HG03039 (cell line): Measurements from ENCODE around the gene NOMO2.
"Not testable (repeated sequence)": the region's sequence is repeated elsewhere in the genome, so short reads cannot be mapped to it uniquely, and the experiment has no call there.

Experiments
- ATAC-seq: cut with Tn5 transposase; IDR thresholded peaks from one replicate; pipeline ENCODE4 v1.9.1; 2021; ENCODE audit warnings: mild to moderate bottlenecking, moderate library complexity; ENCODE audit not compliant: unreplicated experiment

NOMO2 gene

GRCh38 chr16:18561727-18562314 lies at the start of gene NOMO2:
TSS of gene NOMO2 (minus strand) at chr16:18562097. CDS start at chr16:18562040, 57 bp downstream.
- ATAC-seq: peak; percentile 93

DNA sequence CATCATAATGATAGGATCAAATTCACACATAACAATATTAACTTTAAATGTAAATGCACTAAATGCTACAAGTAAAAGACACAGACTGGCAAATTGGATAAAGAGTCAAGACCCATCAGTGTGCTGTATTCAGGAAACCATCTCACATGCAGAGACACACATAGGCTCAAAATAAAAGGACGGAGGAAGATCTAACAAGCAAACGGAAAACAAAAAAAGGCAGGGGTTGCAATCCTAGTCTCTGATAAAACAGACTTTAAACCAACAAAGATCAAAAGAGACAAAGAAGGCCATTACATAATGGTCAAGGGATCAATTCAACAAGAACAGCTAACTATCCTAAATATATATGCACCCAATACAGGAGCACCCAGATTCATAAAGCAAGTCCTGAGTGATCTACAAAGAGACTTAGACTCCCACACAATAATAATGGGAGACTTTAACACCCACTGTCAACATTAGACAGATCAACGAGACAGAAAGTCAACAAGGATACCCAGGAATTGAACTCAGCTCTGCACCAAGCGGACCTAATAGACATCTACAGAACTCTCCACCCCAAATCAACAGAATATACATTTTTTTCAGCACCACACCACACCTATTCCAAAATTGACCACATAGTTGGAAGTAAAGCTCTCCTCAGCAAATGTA lies 48.4 kb upstream of the NOMO2 start:
- not testable (repeated sequence) for ATAC-seq

DNA sequence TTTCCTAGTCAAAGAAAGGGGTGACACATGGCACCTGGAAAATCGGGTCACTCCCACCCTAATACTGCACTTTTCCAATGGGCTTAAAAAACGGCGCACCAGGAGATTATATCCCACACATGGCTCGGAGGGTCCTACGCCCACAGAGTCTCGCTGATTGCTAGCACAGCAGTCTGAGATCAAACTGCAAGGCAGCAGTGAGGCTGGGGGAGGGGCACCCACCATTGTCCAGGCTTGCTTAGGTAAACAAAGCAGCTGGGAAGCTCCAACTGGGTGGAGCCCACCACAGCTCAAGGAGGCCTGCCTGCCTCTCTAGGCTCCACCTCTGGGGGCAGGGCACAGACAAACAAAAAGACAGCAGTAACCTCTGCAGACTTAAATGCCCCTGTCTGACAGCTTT lies 46.4 kb upstream of the NOMO2 start:
- not testable (repeated sequence) for ATAC-seq

GRCh38 chr16:18603572-18604246 lies 41.8 kb upstream of the NOMO2 start:
- not testable (repeated sequence) for ATAC-seq

DNA sequence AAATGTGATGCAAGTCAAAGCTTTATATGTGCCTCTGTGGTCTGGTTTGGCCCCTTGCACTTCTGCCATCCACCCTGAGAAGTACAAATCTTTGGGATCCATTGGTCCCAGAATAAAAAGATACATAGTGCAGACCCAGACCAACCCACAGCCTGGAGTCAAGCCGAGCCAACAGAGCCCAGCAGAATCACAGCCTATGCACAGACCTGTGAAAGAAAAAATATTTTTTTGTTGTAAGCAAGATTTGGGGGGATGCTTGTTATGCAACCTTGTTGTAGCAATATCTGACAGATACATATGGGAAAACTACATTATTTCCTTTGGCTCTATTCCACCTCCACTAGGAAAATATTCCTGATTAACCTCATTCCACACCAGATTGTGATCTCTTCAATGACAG lies 36.7 kb upstream of the NOMO2 start:
- not testable (repeated sequence) for ATAC-seq

DNA sequence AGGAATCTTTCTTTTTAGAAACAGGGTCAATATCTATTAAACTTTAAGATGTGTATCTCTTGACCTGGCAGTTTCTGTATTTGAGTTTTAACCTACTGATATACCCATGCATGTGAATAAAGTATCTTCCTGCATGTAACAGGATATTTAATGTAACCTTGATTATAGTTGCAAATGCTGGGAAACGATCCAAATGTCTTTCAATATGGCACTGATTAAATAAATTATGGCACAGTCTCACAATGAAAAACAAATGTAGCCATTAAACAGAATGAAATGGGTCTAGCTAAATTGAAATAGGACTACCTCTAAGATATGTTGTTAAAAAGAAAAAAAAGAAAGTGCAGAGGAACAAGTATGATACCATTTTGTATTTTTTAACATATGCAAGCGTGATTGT lies 35.8 kb upstream of the NOMO2 start:
- ATAC-seq: not testable (repeated sequence)

GRCh38 chr16:18597319-18597718 lies 35.4 kb upstream of the NOMO2 start:
- not testable (repeated sequence) for ATAC-seq

GRCh38 chr16:18595796-18596195 lies 33.9 kb upstream of the NOMO2 start:
- not testable (repeated sequence) for ATAC-seq

DNA sequence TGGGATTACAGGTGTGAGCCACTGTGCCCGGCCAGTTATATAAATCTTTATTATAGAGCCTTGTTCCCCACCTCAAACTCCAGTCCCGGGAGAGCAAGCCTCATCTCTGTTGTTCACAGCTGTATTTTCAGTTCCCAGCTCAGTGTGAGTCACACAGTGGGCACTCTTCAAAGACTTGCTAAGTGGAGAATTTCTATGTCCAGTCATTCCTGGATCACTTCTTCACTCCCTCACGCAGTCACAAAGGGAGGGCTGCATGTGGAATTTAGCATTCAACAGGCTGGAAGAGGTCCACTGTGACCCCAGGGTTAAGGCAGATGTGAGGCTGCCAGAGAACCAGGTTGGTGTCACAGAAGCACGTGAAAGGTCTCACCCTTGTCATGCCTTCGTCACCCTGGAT lies 33.0 kb upstream of the NOMO2 start:
- not testable (repeated sequence) for ATAC-seq

- ATAC-seq: not testable (repeated sequence)
These were observed 32.0 kb upstream of the NOMO2 start for GRCh38 chr16:18593904-18594303.

- ATAC-seq: not testable (repeated sequence)
These were observed 31.1 kb upstream of the NOMO2 start for GRCh38 chr16:18592982-18593381.

DNA sequence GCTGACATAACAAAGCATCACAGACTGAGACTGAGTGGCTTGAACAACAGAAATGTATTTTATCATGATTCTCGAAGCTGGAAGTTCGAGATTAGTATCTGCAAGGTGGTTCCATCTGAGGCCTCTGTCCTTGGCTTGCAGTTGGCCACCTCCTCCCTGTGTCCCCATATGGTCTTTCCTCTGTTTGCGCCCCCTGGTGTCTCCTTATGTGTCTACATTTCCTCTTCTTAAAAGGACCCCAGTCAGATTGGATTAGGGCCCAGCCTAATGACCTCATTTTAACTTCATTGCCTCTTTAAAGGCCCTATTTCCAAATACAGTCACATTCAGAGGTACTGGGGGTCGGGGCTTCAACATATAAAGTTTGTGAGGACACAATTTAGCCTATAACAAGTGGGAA lies 30.0 kb upstream of the NOMO2 start:
- not testable (repeated sequence) for ATAC-seq

DNA sequence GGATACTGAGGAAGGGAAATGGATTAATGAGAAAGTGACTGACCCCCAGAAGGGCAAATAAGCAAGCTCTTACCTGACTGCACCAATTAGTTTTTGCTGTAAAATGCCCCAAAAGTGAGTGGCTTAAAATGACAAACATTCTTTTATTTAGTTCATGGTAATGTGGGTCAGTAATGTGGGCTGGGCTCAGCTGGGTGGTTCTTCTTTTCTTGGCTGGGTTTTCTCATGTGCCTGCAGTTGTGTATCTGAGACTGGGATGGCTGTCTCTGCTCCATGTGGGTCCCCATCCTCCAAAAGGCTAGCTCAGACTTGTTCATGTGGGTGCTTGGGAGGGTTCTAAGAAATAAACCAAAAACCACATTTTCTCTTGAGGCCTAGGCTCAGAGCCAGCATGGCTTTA lies 29.5 kb upstream of the NOMO2 start:
- not testable (repeated sequence) for ATAC-seq

DNA sequence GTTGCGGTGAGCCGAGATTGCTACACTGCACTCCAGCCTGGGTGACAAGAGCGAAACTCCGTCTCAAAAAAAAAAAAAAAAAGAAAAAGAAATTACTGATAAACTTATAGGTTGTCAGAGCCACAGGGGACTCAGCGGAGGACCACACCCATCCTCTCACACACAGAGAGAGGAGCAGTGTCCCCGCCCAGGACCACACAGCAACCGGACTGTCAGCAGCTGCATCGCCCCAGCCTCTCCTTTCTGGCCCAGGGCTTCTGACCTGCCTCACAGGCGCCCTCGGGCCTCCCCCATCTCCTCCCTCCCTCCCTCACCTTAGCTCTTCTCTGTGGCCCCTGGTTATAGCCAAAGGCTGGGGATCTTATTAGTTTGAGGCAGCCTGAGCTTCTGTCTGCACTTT lies 27.9 kb upstream of the NOMO2 start:
- ATAC-seq: not testable (repeated sequence)

DNA sequence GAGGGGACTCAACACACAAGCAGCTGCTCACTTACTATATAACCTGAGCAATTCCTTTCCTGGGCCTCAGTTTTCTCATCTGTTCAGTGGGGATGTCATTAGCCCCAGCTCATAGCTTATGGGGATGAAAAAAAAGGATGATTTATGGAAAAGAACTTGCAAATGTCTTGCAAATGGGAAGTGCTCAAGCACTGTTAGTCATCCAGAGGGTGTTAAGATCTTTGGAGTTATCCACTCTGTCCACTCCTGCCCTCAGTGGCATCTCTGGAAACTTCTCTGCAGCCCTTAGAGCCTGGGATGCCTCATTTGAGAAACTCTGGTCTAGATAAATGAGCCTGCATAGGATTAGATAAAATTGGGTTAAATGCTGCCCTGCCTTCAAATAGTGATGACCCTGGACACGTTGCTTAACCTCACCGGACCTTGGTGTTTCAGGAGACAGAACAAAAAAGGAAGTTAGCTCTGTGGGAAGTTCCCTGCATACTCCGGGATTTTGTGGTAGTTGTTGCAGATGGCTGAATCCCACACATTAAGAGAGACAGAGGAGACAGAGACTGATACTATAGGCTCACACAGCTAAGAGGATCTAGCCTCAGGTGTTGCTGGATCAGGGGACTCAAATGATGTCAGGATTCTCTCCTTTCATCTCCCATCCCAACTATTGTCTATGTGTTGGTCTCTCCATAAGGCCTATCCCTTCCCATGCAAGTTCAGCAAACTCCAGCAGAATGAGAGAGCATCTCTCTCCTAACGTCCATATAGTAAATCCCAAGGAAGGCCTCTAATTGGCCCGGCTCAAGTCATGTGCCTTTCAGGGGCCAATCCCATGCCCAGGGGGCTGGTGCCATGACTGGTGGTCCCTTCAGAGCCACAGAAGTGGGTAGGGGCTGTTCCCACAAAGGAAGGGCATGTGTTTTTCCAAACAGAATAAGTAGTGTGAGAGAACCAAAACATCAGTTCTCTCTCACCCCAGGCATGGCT lies 25.0 kb upstream of the NOMO2 start:
- not testable (repeated sequence) for ATAC-seq

DNA sequence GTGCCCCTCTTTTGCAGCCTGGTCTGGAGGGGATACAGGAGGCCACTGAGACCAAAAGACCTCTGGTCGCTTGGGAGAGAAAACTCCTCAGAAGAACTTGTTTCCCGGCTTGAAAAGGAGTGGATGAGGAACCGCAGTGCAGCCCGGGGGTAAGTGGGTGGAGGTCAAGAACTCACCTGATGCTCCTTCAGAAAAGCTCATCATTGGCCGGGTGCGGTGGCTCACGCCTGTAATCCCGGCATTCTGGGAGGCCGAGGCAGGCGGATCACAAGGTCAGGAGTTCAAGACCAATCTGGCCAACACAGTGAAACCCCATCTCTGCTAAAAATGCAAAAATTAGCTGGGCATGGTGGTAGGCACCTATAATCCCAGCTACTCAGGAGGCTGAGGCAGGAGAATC lies 23.9 kb upstream of the NOMO2 start:
- ATAC-seq: not testable (repeated sequence)

- no peak for ATAC-seq
These were observed 21.0 kb upstream of the NOMO2 start for GRCh38 chr16:18582902-18583301.

DNA sequence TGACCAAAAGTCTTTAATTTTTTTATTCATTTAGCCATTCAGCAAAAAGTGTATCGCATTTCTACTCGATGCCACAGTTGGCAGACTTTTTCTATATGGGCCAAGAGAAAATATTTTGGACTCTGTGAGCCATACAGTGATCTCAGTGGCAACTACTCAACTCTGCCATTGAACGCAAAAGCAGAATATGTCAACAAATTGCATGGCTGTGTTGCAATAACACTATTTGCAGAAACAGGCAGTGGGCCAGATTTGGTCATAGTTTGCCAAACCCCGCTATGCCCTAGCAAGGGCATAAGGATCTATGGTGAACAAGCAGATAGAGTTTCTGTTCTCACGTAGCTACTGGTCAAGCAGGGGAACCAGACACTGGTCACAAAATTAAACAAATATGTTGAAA lies 18.5 kb upstream of the NOMO2 start:
- ATAC-seq: not testable (repeated sequence)

- ATAC-seq: not testable (repeated sequence)
These were observed 17.4 kb upstream of the NOMO2 start for GRCh38 chr16:18579261-18579660.

- ATAC-seq: not testable (repeated sequence)
These were observed 16.0 kb upstream of the NOMO2 start for GRCh38 chr16:18577942-18578341.

- not testable (repeated sequence) for ATAC-seq
These were observed 14.0 kb upstream of the NOMO2 start for GRCh38 chr16:18575945-18576344.
